Activated B cell treated with CpG ODN at 0.5 μM for 24 hours (primary cell): ENCODE data around the gene CLEC14A. TPM values are rescaled to one million over a fixed set of nuclear protein-coding genes. Genes with fewer than 3 reads are reported as not detected.

Source experiments
- ATAC-seq: fragments of 200-7000 bp; cut with Tn5 transposase; one replicate; pipeline ENCODE4 v1.10.0; 2021; ENCODE audit warnings: low read depth, mild to moderate bottlenecking, moderate library complexity
- CTCF ChIA-PET: fragments of 350-600 bp; sonication (Branson Sonifier 250); formaldehyde crosslinking; loops from one replicate; lab custom pipeline; 2021; ENCODE audit warnings: antibody characterized with exemption; lab: Charles Lee
- POLR2A ChIA-PET: fragments of 350-600 bp; sonication (Branson Sonifier 250); formaldehyde crosslinking; loops from one replicate; lab custom pipeline; 2021; ENCODE audit warnings: antibody characterized with exemption; lab: Charles Lee
- DNase-seq: peaks from one replicate; pipeline ENCODE4 v3.0.0; 2022
- H3K27ac Mint-ChIP-seq: one replicate; pipeline ENCODE4 v1.8.0; 2020; ENCODE audit warnings: mixed read lengths
- H3K27me3 Mint-ChIP-seq: one replicate; pipeline ENCODE4 v1.8.0; 2021; ENCODE audit warnings: mixed read lengths
- H3K36me3 Mint-ChIP-seq: one replicate; pipeline ENCODE4 v1.8.0; 2021; ENCODE audit warnings: low read depth, mixed read lengths
- H3K4me1 Mint-ChIP-seq: one replicate; pipeline ENCODE4 v1.8.0; 2021; ENCODE audit warnings: mixed read lengths
- H3K4me3 Mint-ChIP-seq: one replicate; pipeline ENCODE4 v1.8.0; 2020; ENCODE audit warnings: mild to moderate bottlenecking, mixed read lengths
- H3K9me3 Mint-ChIP-seq: one replicate; pipeline ENCODE4 v1.8.0; 2020; ENCODE audit warnings: mixed read lengths
- CTCF ChIP-seq: fragments of 200-600 bp; IDR thresholded peaks from one replicate; pipeline ENCODE4 v1.8.0; 2022; ENCODE audit warnings: antibody characterized with exemption, mild to moderate bottlenecking
- intact Hi-C: fragments of 100-400 bp; cut with micrococcal nuclease; formaldehyde crosslinking; loops from one replicate; pipeline ENCODE4 v1.15.1; 2024
- total RNA-seq: library from RNA; stranded (reverse); gene quantifications from 2 replicates; pipeline ENCODE4 v1.2.3, GENCODE V29; 2022

Gene CLEC14A
- total RNA-seq, 1 donor from 2014 or later, result not detected

- Mint-ChIP-seq H3K9me3 (peaks cover 5% of the 10 kb centered on the region), H3K4me3 (no peak overlapping the region), H3K36me3 (peaks cover 2% of the 10 kb centered on the region), H3K27me3 (peaks cover 41% of the 10 kb centered on the region), H3K4me1 (no peaks in the 10 kb centered on the region), H3K27ac (no peak overlapping the region)
- POLR2A ChIA-PET, result no interaction called here
- ATAC-seq, result no peak
- CTCF ChIA-PET, result no interaction called here
- no peak for TF ChIP-seq CTCF
- DNase-seq, result no peak
- intact Hi-C loops, result no loop called here
Observed at GRCh38 chr14:38209572-38210557, 46.0 kb downstream of the CLEC14A start.

GRCh38 chr14:38208618-38209562 lies 47.0 kb downstream of the CLEC14A start:
- Mint-ChIP-seq H3K4me1 (no peaks in the 10 kb centered on the region), H3K27ac (no peak overlapping the region), H3K36me3 (peaks cover 2% of the 10 kb centered on the region), H3K27me3 (peaks cover 41% of the 10 kb centered on the region), H3K9me3 (peaks cover 5% of the 10 kb centered on the region), H3K4me3 (no peak overlapping the region)
- DNase-seq, result no peak
- POLR2A ChIA-PET, result no interaction called here
- no peak for TF ChIP-seq CTCF
- CTCF ChIA-PET, result no interaction called here
- ATAC-seq, result no peak
- intact Hi-C loops, result no loop called here

GRCh38 chr14:38207736-38208617 lies 47.9 kb downstream of the CLEC14A start, which contains the start of gene SSTR1:
Gene SSTR1 (plus strand): TSS chr14:38207904. CDS start chr14:38209390, 1,486 bp downstream.
- peaks cover 38% of the 10 kb centered on the region for H3K27me3 Mint-ChIP-seq
- ATAC-seq, result no peak
- ChIA-PET POLR2A (no interaction called here), CTCF (no interaction called here)
- DNase-seq, result no peak
- intact Hi-C loops, result no loop called here
- peaks cover 2% of the 10 kb centered on the region for H3K36me3 Mint-ChIP-seq
- H3K4me1 Mint-ChIP-seq, result no peaks in the 10 kb centered on the region
- TF ChIP-seq CTCF, result no peak
- H3K4me3 Mint-ChIP-seq, result no peak within 1 kb of the TSS
- H3K27ac Mint-ChIP-seq, result no peak within 1 kb of the TSS
- peaks cover 5% of the 10 kb centered on the region for H3K9me3 Mint-ChIP-seq

- no peak for ATAC-seq
- H3K4me1 Mint-ChIP-seq, result no peaks in the 10 kb centered on the region
- no peak for TF ChIP-seq CTCF
- ChIA-PET CTCF (no interaction called here), POLR2A (no interaction called here)
- H3K27ac Mint-ChIP-seq, result no peak overlapping the region
- H3K4me3 Mint-ChIP-seq, result no peak overlapping the region
- peaks cover 38% of the 10 kb centered on the region for H3K27me3 Mint-ChIP-seq
- intact Hi-C loops, result no loop called here
- no peak for DNase-seq
- H3K9me3 Mint-ChIP-seq, result peaks cover 5% of the 10 kb centered on the region
- H3K36me3 Mint-ChIP-seq, result peaks cover 2% of the 10 kb centered on the region
Observed at GRCh38 chr14:38207377-38207735, 48.5 kb downstream of the CLEC14A start.
